ENCODE measurements around the gene LTV1. TPM values are rescaled to one million over a fixed set of nuclear protein-coding genes. Genes with fewer than 3 reads are reported as not detected.

Gene LTV1
- total RNA-seq, 6 donors from 2014 or later: 18.7 to 29.3 (median 21.5) TPM

DNA sequence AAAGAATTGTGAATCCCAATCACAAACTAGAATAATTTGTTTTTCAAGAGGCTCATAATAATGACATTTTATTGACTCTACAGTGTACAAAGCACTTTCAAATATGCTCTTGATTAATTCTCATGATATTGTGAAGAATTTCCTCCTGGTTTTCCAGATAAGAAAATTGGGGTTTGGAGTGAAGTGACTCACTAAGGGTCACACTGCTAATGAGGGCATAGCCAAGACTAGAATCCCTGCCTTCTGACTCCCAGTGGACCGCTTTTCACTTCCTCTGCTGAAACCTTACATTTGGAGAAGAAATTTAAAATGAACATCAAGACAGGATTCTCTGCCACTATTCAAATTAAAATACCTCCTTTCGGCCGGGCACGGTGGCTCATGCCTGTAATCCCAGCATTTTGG, 38.3 kb upstream of the LTV1 start:
- no peak for TF ChIP-seq POLR2A (IDR thresholded peaks at IDR 0.05)
- no peak for TF ChIP-seq EP300 (IDR thresholded peaks at IDR 0.05)
- no peak for TF ChIP-seq POLR2AphosphoS5 (IDR thresholded peaks at IDR 0.05)
- TF ChIP-seq, protein P1, sequence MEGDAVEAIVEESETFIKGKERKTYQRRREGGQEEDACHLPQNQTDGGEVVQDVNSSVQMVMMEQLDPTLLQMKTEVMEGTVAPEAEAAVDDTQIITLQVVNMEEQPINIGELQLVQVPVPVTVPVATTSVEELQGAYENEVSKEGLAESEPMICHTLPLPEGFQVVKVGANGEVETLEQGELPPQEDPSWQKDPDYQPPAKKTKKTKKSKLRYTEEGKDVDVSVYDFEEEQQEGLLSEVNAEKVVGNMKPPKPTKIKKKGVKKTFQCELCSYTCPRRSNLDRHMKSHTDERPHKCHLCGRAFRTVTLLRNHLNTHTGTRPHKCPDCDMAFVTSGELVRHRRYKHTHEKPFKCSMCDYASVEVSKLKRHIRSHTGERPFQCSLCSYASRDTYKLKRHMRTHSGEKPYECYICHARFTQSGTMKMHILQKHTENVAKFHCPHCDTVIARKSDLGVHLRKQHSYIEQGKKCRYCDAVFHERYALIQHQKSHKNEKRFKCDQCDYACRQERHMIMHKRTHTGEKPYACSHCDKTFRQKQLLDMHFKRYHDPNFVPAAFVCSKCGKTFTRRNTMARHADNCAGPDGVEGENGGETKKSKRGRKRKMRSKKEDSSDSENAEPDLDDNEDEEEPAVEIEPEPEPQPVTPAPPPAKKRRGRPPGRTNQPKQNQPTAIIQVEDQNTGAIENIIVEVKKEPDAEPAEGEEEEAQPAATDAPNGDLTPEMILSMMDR (IDR thresholded peaks at IDR 0.05): no peak

DNA sequence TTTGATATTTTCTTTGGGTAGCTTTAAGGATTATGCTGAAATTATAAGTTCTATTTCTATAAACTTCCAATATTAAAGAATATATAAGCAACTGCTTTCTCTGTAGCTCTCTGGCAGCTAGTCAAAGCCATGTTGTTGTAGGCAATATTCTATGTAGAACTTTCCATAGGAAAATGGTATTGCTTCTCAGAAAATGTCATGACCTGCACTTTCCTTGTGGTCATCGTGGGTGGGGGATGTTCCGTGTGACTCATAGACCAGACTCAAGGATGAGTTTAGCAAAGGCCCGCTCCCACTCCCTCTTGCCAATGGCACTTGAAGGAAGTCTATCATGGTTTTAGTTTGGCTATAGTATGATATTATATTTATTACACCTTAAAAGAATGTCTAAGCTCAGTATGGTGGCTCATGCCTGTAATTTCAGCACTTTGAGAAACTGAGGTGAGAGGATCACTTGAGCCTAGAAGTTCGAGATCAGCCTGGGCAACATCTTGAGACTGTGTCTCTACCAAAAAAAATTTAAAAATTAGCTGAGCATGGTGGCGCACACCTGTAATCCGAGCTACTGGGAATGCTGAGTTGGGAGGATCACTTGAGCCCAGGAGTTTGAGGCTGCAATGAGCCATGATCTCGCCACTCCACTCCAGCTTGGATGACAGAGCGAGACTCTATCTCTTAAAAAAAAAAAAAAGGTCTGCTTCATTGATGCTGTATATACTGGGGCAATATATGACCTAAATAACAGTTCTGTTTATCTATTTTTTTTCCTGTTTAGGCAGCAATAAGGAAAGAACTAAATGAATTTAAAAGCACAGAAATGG, 36.6 kb upstream of the LTV1 start:
- Histone ChIP-seq H3K4me3 (no peak overlapping the region), H3K4me1 (peaks cover 0 to 3% (median 1%) of the 10 kb centered on the region in 4 donors), H3K27me3 (no peaks in the 10 kb centered on the region), H3K27ac (peak overlapping the region in 1 of 4 donors; percentile 23), H3K9me3 (no peaks in the 10 kb centered on the region), H3K36me3 (peaks cover 0 to 36% (median 3%) of the 10 kb centered on the region in 4 donors)
- 89 to 98% methylated on average over 8 of the region's 8 CpGs for WGBS, 2 donors
- ATAC-seq (ENCODE audit: low FRiP score in 2 of 2): peak in 1 of 2 donors; percentile 82
- peak in 1 of 2 donors; percentile 73 for DNase-seq
- TF ChIP-seq, protein P1 (IDR thresholded peaks at IDR 0.05): no peak
- TF ChIP-seq POLR2AphosphoS5 (IDR thresholded peaks at IDR 0.05): peak in 1 of 2 donors; percentile 22
- peak in 1 of 4 donors; percentile 31 for TF ChIP-seq EP300 (IDR thresholded peaks at IDR 0.05)

More for the DNA sequence above, 38.3 kb upstream of the LTV1 start:
- ATAC-seq (ENCODE audit: low FRiP score in 2 of 2) (no peak), DNase-seq (no peak)
- peaks cover 0 to 3% (median 1%) of the 10 kb centered on the region in 4 donors for H3K4me1 ChIP-seq
- 69 to 71% methylated on average over 4 of the region's 4 CpGs for WGBS, 2 donors
- no peaks in the 10 kb centered on the region for H3K27me3 ChIP-seq
- no peaks in the 10 kb centered on the region for H3K9me3 ChIP-seq
- peaks cover 0 to 40% (median 3%) of the 10 kb centered on the region in 4 donors for H3K36me3 ChIP-seq
- H3K4me3 ChIP-seq: no peak overlapping the region
- H3K27ac ChIP-seq: no peak overlapping the region

DNA sequence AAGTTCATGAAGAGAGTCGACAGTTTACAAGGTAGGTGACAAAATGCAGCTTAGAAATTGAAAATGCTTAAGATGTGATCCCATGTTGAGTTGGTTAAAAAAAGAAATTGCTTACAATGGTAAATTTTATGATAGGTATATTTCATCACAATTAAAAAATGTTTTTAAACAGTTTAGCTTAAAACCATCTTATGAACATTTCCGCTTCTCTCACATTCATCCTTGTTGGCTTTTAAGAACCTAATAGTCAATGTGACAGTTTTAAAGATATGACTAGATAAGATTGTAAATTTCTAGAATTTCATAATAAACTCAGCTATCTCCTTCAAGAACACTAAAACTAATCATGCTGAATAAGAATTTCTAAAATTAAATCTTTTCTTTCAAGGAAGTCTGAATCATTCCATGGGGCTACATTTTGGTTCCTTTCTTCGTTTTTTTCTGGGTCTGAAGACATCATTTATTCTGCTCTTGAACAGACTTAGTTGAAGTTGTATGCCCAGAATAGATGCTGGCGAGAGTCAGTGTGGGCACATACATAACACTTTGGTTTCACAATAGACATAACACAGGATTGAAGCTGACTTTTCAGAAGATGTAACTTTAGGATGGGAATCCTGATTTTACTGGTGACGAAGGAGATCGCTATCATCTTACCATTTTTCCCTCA, 35.9 kb upstream of the LTV1 start:
- TF ChIP-seq, protein P1 (IDR thresholded peaks at IDR 0.05): no peak
- TF ChIP-seq EP300 (IDR thresholded peaks at IDR 0.05): no peak
- TF ChIP-seq POLR2AphosphoS5 (IDR thresholded peaks at IDR 0.05): no peak
- H3K4me1 ChIP-seq: peaks cover 0 to 3% (median 1%) of the 10 kb centered on the region in 4 donors
- peaks cover 0 to 30% (median 3%) of the 10 kb centered on the region in 4 donors for H3K36me3 ChIP-seq
- no peaks in the 10 kb centered on the region for H3K9me3 ChIP-seq
- WGBS, 2 donors: 78 to 89% methylated on average over 6 of the region's 6 CpGs
- no peaks in the 10 kb centered on the region for H3K27me3 ChIP-seq
- DNase-seq (no peak), ATAC-seq (ENCODE audit: low FRiP score in 2 of 2) (no peak)
- no peak overlapping the region for H3K4me3 ChIP-seq
- peak overlapping the region in 2 of 4 donors; percentile 14 to 27 for H3K27ac ChIP-seq

DNA sequence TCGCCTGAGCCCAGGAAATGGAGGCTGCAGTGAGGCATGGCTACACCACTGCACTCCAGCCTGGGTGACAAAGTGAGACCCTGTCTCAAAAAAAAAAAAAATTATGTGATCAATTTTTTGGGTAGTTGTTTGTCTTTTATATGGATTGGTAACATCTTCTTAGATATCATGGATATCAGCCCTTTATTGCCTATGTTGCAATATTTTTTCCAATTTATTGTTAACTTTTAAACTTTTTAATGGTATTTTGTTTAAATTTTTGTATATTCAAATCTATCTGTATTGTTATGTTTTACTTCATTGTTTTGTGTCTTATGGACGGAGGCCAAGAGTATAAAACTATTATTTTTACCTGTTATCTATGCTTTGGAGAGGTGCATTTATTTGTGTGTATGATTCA, 32.4 kb upstream of the LTV1 start:
- Histone ChIP-seq H3K27ac (no peak overlapping the region), H3K4me1 (peaks cover 0 to 3% (median 1%) of the 10 kb centered on the region in 4 donors), H3K4me3 (no peak overlapping the region), H3K27me3 (no peaks in the 10 kb centered on the region), H3K9me3 (no peaks in the 10 kb centered on the region), H3K36me3 (peaks cover 0 to 18% (median 3%) of the 10 kb centered on the region in 4 donors)
- WGBS, 2 donors: 88 to 99% methylated on average over 2 of the region's 2 CpGs
- ATAC-seq (ENCODE audit: low FRiP score in 2 of 2) (no peak), DNase-seq (no peak)
- TF ChIP-seq POLR2AphosphoS5 (IDR thresholded peaks at IDR 0.05) (no peak), POLR2A (IDR thresholded peaks at IDR 0.05) (no peak), EP300 (IDR thresholded peaks at IDR 0.05) (no peak)
- TF ChIP-seq, protein P1 (IDR thresholded peaks at IDR 0.05): no peak

Data from upper lobe of left lung (tissue), 6 donors.